Brain pericyte (primary cell): ENCODE data around the gene CTBS.
A peak's percentile ranks its signal among the peaks of the same experiment; 100 is the strongest.
"Not testable (repeated sequence)": the region's sequence is repeated elsewhere in the genome, so short reads cannot be mapped to it uniquely, and the experiment has no call there.

ENCODE experiments used
- DNase-seq: peaks from one replicate; pipeline ENCODE4 v3.0.0-alpha.2; 2012; ENCODE audit warnings: low read depth, low spot score

Gene CTBS, protein sequence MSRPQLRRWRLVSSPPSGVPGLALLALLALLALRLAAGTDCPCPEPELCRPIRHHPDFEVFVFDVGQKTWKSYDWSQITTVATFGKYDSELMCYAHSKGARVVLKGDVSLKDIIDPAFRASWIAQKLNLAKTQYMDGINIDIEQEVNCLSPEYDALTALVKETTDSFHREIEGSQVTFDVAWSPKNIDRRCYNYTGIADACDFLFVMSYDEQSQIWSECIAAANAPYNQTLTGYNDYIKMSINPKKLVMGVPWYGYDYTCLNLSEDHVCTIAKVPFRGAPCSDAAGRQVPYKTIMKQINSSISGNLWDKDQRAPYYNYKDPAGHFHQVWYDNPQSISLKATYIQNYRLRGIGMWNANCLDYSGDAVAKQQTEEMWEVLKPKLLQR

DNA sequence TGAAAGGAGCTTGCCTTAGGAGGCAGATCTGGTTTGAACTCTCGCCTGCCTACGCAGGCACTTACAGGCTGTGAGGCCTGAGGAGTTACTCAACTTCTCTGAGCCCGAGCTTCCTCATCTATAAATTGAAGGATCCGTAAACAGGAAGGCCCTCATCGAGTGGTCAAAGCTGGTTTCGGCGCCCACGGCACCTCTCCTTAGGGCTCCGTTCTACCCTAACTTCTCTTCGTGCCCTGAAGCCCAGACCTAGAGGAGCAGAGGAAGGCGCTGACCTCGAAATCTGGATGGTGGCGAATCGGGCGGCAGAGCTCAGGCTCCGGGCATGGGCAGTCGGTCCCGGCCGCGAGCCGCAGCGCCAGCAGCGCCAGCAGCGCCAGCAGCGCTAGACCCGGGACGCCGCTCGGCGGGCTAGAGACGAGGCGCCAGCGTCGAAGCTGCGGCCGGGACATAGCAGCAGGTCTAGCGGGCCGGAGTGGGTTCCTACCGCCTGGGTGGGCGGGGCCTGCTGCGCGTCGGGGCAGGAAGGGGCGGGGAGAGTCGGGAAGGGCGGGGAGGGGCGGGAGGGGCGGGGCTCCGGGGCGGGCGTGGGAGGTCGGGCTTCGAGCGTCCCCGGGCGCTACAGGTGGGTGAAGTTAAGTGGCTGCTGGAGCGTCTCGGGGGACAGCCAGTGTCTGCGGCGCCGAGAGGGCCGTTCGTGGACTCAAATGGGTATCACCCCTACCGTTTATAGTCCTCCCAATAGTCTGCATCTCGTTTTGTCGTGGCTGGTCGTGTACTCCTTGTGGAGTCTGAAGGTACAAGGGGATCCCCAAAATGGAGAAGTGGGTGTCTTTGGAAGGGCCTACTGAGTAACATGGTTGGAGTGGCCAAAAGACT lies at the start of gene CTBS:
TSS of gene CTBS (minus strand) at position 474 of the 876 bp plus-strand sequence. CDS start at position 449, 25 bp downstream.
- peak; percentile 43 for DNase-seq

DNA sequence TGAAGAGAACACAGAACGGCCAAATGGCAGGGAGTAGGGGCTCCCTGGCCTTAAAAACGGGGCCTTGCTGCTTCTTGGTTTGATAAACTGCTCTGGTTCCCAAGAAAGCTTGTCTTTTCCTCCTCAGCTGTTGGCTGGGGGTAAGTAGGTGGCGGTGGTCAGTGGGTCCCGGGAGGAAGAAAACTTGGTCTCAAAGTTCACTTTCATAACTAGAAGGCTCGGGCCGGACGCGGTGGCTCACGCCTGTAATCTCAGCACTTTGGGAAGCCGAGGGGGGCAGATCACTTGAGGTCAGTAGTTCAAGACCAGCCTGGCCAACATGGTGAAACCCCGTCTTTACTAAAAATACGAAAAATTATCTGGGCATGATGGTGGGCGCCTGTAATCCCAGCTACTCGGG lies 47.3 kb upstream of the CTBS start:
- DNase-seq, result no peak

DNA sequence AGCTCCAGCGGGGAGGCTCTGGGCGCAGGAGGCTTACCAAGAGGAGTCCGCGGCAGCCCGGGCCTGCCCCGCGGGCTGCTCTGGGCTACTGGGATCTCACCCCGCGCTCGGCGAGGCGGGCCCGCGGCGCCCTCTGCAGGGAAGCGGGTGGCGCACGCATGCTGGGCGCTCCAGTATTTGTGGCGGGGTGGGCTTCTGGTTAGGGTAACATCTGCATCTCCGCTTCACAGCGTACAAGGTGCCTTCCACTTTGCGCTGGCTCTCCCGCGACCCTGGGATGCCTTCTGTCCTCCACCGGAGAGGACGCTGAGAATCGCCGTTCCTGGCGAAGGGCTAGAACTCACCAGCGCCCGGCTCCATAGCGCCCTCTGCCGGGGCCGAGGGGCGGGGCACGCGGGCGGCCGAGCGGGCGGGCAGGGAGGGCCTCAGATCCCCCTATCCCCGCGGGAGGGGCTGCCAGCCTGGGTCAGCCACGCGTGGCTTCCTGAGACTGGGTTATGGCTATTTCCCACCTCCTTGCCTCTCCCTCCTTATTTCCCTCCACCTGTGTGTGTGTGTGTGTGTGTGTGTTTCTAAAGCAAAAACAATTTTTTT lies 46.6 kb upstream of the CTBS start:
- no peak for DNase-seq

DNA sequence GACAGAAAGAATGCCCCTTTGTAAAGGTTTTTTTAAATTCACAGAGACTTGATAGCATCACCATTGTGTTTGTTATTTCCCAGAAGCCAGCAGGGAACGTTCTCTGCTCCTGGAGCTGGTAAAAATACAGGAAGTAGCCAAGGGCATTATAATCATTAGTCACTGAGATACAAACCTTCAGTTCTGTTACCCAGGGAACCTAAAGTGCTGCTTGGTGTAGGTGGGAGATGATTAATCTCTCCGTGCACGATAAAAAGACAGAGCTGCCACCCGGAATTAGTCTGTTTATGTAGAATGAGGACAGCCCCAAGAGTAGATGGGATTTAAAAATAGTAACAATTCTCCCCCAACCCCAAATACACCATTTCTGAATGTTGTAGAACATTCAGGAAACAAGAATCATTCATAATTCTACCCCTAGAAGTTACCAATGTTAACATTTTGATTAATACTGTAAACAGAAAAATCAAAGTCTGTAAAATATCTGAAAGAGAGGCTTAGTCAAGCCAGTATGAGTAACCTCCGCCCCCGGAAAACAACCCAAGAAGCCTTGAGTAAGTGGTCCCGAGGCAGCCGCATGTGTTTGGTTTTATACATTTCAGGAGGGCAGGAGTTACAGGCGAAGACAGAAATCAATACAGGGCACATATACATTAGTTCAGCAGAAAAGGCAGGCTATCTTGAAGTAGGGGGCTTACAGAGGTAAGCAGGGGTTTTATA lies 45.3 kb upstream of the CTBS start:
- no peak for DNase-seq

DNA sequence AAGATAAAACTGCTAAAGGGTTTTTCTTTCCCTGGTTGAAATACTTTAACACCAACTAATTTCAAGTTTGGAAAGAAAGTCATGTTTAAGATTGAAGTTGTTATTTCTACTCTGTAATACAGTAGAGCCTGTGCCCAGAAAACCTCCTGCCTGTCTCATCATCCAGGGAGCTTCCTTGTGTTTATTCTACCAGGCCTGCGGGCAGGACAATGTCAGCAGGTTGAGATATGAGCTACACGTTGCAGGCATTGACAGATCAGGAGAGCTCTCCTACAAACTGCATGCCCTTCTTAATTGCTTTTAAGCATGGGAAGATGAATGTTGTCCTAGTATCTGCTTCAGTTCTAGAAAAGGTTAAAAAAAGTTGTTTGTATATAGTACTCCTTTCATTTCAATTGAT lies 43.1 kb upstream of the CTBS start:
- no peak for DNase-seq

DNA sequence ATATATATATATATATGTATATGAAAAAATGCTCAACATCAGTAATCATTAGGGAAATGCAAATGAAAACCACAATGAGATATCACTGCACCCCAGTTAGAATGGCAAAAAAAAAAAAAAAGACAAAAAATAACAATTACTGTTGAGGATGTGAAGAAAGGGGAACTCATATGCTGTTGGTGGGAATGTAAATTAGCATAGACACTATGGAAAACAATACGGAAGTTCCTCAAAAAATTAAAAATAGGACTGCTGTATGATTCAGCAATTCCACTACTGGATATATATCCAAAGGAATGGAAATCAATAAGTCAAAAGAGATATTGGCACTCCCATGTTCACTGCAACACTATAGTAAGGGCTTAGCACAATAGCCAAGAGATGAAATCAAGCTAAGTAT lies 41.5 kb upstream of the CTBS start:
- DNase-seq, result no peak

DNA sequence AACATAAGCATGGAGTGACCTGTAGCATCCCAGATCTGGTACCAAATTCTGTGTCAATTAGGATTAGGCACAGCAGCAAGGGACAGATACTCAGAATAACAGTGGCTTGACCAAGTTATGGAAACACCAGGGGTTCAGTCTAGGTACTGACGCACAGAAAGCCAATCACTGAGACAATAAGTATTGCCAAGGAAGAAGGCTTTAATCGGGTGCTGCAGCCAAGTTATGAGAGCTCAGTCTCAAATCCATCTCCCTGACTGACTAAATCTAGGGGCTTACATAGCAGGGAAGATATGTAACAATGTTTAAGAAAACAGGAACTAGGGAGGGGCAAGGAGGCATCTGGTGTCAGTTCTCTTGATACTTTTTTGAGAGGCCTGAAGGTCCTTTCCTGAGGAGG lies 39.6 kb upstream of the CTBS start:
- no peak for DNase-seq

DNA sequence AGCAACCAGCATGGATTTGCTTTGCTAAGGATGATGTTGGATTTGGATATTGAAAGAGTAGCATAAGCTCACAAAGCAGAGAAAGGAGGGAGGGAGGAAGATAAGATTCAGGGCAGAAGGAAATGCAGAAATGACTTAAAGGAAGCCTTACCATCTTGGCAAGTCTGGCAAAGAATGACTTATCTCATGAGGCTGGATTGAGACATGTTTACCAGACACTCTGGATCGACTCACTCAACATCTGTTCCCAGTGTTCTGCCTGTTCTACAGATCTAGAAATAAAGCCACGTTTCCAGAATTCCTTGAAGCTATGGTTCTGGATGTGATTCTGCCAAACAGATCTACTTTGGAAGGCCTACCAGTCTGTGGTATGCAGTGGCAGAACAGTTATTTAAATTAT lies 38.8 kb upstream of the CTBS start:
- DNase-seq, result no peak

DNA sequence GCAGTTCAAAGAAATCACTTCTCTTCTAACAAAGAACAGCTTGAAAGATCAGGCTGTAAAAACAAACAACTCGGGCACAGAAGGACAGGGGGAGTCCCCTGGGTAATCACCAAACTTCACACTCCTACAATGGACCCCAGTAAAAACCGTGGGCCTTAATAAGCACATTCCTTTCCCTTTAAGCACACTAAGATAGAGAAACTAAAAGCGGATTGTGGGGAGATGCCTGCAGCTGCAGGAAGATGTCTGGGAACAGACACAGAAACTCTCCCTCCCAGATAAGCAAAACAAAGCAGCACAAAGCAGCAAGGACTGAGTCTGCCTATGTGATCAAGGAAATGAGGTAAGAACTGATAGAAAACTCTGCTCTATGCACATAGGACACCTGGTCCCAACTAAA lies 37.6 kb upstream of the CTBS start:
- no peak for DNase-seq

DNA sequence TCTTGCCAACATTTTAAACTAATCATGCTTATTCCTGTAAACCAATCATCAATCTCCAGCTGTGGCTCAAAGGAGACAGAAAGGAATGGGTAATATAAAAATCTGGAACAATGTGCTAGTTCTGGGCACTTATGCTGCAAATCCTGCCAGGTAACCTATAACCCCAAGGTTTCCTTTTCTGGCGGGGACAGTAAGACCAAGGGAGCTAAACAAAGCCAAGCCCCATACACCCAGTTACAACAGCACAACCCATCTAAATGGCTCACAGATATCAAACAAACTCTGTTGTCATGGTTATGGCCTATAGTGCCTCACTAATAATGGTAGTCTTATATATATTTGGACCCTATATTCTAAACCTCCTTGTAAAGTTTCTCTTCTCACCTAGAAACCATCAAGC lies 36.9 kb upstream of the CTBS start:
- no peak for DNase-seq

DNA sequence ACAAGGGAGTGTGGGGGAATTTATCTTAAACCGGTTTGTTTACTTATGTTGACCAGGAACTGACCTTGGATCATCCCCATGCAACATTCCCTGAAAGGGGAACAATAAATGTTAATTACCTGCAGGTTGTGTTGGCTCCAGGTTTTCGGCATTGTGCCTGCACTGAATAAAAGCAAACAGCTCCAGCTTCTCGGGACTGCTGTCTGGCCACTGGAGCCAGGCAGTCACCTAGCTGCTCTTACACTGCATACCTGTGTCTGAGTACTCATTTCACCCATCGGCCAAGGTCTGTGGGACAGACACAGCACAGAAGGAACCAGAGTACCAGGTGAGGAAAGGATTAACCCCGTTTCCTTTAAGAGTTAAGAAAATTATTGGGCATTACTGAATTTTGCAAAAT lies 32.7 kb upstream of the CTBS start:
- no peak for DNase-seq

DNA sequence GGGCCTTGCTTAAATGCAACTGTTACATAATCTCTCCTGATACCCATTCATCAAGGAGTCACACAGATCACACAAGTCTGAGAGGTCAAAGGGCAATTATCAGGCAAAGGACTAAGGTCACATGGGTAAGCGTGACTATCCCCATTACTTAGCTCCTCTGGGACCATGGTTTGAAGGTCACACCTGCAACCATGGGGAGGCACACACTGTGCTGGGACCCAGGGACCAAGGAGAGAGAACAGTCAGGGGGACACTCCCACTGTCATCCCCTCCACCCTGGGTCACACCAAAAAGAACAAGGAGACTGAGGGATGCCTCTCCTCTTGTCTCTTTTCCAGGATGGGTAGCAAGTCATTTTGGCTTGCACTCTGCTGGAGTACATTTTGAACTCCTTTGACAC lies 30.9 kb upstream of the CTBS start:
- no peak for DNase-seq

DNA sequence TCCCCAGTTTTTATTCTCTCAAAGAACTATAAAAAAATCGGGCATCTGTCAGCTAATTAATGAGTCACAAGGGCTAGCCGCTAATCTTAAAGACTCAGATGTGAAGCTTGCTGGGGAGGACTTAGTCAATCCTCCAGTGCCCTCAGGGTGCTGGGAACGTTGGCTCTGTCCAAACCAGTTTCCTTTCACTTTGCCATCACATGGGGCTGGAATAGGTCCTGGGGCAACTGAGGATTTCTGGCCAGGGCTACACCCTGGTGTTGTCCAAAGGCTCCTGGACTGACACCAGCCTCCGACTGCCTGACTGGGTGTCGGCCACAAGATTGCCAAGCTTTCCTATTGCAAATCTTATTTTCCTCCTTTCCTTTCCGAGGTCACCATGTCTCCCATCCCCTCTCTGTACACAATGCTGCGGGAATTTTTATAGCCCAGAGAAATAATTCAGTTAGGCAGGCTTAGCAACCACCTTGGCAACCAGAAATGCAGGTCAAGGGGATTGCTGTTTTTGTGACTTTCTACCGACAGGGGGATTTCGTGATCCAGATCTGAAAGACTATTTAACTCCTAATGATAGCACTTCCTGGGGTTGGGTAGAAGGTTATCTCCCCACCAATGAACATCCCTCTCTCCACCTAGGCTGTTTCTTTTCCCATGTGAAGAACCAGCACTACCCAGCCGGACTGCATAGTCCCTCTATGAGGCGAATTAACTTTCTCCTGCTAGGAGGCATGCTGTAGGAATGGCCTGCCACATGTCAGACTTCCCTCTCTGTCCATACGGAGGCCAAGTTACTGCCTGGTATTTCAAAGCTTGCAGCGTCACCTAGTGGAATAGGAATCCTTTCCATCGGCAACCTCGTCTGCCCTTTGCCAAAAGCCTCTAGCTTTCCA lies 29.9 kb upstream of the CTBS start:
- DNase-seq, result no peak

DNA sequence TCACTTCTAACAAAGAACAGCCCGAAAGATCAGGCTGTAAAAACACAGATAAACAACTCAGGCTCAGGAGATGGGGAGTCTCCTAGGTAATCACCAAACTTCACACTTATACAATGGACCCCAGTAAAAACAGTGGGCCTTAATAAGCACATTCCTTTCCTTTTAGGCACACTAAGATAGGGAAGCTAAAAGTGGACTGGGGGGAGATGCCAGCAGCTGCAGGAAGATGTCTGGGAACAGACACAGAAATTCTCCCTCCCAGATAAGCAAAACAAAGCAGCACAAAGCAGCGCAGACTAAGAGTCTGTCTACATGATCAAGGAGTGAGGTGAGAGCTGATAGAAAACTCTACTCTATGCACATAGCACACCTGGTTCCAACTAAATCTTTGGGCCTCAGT lies 29.0 kb upstream of the CTBS start:
- DNase-seq, result no peak

DNA sequence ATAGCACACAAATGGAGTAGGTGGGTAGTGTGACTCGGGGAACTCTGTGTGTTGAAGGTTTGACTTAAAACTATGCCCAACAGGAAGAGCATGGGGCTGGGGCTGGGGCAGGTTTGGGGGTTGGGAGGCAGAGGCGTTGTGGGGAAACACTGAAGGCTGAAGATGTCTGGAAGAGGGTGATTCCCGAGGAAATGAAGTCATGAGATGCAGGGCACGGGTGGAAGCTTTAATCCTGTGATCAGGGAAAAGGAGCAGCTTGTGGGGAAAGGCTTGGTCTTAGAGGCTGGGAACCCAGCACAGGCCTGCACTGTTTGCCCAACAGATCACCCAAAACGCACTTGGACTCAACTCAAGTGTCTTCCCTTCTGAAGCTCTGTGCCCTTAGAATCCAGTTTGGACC lies 26.6 kb upstream of the CTBS start:
- DNase-seq, result no peak

DNA sequence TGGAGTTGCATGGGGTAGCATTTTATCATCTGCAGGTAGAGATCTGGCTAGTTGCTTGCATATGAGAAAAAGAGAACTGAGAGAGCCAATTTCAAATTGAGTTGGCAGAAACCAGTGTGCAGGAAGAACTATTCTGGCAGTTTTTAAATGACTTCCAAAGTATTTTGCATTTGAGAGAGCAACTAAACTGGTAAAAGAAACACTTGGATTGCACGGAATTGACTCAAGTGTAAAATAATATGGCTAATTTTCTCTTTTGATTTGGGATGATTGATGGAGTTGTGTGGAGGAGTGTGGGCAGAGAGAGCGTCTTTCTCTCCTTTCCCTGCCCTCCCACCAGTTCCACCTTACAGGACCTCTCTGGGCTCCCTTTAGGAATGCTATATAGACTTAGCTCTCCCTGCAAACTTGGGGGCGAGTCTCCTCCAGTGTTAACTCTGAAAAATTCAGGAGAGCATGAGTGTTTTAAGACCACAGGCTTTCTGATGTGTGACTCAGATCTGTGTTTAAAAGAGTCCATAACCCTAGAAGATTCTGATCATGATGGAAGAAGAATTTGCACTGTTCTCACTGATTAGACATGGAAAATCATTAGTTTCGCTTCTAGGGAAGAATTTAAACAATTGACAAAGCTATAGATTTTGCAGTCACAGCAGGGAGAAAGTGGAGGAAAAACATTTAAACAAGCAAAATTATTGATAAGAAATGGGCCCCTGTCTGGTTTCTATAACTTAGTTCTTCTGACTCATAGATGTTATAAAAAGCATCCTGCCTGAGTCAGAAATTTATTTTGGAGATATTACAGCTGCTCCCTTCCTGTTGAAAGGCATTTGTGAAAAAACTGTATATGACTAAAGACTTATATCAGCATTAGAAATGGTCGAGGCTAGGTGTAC lies 24.9 kb upstream of the CTBS start:
- DNase-seq, result no peak

DNA sequence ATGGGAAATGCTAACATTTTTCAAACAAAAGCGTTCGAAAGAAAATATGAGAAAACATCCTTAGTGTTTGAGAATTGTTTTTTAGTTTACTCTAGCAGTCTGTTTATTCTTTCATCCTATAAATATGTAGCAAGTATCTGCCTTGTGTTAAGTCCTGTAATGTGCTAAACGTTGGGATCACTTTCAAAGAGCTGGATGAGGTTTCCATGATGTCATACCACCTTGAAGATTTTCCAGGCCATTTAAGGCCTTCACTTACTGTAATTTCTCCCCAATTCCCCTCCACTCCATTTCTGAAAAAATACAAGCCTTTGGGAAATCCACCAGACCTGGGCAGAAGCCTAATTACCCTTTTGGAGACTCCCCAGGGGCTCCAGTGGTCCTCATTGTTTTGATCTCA lies 24.2 kb upstream of the CTBS start:
- no peak for DNase-seq

DNA sequence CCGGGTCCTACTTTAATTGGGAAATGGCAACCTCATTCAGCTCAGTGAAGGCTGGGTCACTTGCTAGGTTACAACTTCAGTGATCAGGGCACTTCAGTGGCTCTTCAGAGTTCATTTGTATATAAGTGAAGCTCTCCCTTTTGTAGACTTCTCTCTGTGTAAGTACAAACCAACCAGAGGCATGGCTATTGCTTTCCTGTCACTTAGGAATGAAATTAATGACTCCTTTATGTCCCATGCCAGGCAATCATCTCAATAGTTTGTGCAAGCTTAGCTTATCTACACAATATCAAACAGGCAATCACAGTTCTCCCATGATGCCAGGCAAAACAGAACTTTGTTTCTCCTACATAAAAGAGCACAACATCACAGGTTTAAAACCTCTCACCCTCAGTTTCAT lies 22.8 kb upstream of the CTBS start:
- no peak for DNase-seq

DNA sequence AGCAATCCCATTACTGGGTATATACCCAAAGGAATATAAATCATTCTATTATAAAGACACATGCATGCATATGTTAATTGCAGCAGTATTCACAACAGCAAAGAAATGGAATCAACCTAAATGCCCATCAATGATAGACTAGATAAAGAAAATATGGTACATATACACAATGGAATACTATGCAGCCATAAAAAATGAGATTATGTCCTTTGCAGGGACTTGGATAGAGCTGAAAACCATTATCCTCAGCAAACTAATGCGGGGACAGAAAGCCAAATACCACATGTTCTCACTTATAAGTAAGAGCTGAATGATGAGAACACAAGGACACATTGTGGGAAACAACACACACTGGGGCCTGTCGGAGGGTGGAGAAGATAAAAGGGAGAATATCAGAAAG lies 20.7 kb upstream of the CTBS start:
- DNase-seq, result not testable (repeated sequence)

DNA sequence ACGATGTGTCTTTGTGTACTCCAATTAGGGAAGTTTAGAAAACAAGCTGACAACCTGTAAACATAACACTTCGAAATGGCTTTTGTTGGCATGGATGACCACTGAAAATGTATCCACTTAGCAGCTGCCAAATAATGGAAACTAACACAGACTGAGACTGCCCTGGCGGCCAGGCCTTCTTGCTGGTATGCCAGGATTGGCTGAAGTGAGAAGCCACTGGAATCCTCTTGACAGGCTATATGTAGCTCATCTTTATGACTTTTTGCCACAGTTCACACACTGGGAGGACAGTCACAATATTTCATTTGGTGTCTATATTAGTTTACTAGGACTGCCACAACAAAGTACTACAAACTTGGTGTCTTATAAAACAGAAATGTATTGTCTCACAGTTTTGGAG lies 12.9 kb upstream of the CTBS start:
- no peak for DNase-seq
